A673 (cell line): ENCODE data around the gene CYB5RL.

Experiments
- CTCF ChIP-seq: fragments of 300-800, 200-600 bp; sonication (generic); conservative IDR thresholded peaks from 2 replicates; pipeline ENCODE4 v1.5.1; 2017; ENCODE audit warnings: low read depth, mild to moderate bottlenecking, antibody characterized with exemption, low read length, moderate library complexity, mixed read lengths
- EZH2 ChIP-seq: fragments of 200-600 bp; sonication (generic); IDR thresholded peaks from 2 replicates; pipeline ENCODE4 v1.6.1; 2017; ENCODE audit warnings: borderline replicate concordance, low read depth, mild to moderate bottlenecking, mixed read lengths, antibody characterized with exemption, low read length; ENCODE audit not compliant: poor library complexity, severe bottlenecking

GRCh38 chr1:54174106-54174505 is 25.7 kb downstream of the CYB5RL start:
- TF ChIP-seq CTCF (no peak), EZH2 (no peak)
